Left kidney (tissue), 2 donors: ENCODE data around the gene TMEM187. TPM values are rescaled to one million over a fixed set of nuclear protein-coding genes. Genes with fewer than 3 reads are reported as not detected.

Experiments
- DNase-seq: peaks from one replicate; pipeline ENCODE4 v3.0.0-alpha.2; 2013
- polyA plus RNA-seq: library from polyadenylated mRNA; unstranded; fragments of 120-200 nt; gene quantifications from one replicate; pipeline ENCODE4 v1.2.1, GENCODE V29; 2013; ENCODE audit not compliant: insufficient read length

The TMEM187 gene
- polyA plus RNA-seq, 1 donor: 5.2 TPM

DNA sequence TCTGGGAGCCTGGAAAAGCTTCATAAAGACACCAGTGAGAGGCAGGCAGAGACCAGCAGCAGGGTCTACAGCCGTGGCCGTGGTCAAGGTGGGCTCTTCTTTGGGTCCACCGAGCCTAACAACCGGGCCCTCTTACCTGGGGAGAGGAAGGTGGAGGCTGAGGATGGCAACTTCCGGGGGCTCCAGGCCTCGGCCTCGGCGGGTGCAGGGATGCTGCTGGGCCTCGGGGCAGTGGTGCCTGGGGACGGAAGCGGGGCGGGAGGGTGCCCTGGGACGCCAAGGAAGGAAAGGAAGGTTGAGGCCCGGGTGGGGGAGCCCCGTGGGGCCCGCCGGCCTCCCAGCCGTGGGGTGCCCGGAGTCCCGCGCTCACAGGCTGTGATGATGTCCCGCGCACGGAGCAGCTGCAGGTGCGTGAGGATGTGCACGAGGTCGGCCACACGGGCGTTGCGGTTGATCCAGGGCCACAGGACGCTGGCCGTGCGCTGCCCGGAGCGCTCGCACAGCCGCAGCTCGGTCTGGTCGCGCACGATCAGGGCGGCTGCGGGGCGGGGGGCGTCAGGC, 46.6 kb downstream of the TMEM187 start:
- no peak for DNase-seq

- DNase-seq: no peak
Measured at GRCh38 chrX:154019633-154020528, 47.3 kb downstream of the TMEM187 start, which contains the start of gene IRAK1. TSS of gene IRAK1 (minus strand) at chrX:154019902. CDS start at chrX:154019812, 90 bp downstream.

DNA sequence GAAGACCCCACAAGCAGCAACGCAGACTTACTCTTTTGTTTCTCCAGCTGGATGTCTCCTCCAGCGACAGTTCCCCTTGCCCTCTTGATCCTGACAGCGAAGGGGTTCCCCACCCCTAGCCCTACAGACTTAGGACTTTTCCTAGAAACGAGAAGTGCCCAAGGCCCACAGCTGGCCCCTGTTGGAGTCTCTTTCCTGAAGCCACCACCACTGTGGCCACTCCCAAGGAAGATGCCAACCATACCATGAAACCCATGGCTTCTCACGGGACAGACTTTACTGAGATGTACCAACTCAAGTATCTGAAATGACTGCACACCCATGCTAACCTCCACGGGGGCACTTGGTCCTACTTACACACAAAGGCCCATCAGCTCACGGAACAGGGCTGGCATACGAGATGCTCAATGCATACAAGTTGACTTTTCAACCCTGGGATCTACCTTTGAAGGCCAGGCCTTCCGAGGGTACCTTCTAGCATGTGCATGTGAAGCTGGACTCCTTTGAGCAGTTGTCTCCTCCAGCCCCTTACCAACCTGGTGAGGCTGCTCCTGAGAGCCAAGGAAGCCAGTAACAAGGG, 48.1 kb downstream of the TMEM187 start:
- no peak for DNase-seq

DNA sequence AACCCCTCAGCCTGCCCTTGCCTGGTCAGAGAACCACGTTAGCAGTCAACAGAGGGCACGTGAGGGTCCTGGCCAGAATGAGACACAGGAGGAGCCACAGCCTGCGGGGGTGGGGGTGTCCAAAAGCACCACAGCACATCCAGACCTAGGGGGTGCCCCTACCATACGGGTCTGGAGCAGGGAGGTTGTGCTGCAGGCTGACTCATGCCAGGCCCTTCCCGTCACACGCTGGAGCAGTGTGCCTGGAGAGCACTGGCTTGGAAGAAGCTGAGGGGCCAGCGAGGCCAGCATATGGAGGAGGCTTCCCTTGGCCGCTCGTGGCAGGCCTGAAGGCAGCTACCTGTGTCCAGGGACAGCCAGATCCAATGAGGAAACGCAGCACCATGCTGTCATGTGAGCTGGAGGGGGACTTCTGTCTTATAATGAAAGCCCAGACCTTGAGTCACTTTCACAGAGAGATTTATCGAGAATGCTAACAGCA, 48.6 kb downstream of the TMEM187 start:
- DNase-seq: no peak

GRCh38 chrX:154022108-154022507, 49.6 kb downstream of the TMEM187 start:
- DNase-seq: no peak

- DNase-seq: no peak
Measured at GRCh38 chrX:154023276-154024000, 50.9 kb downstream of the TMEM187 start.

- DNase-seq: no peak
Measured at GRCh38 chrX:154024271-154024670, 51.7 kb downstream of the TMEM187 start.

DNA sequence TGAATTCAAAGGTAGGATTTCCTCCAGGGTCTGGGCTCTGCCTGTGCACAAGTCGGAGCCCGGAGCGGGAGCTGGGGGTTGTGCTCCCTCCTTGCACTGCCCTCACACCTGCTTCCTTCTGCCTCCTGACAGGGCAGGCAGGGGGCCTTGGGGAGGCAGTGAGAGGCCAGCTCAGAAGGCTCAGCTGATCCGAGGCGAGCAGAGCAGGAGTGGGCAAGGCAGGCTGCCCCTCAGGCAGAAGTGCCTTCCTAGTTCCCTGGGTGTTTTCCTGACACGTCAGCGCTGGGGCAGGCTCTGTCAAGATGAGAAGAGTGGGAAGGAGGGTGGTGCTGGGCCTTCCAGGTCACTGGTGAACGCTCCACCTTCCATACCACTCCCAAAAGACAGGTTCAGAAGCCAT, 52.7 kb downstream of the TMEM187 start:
- no peak for DNase-seq

DNA sequence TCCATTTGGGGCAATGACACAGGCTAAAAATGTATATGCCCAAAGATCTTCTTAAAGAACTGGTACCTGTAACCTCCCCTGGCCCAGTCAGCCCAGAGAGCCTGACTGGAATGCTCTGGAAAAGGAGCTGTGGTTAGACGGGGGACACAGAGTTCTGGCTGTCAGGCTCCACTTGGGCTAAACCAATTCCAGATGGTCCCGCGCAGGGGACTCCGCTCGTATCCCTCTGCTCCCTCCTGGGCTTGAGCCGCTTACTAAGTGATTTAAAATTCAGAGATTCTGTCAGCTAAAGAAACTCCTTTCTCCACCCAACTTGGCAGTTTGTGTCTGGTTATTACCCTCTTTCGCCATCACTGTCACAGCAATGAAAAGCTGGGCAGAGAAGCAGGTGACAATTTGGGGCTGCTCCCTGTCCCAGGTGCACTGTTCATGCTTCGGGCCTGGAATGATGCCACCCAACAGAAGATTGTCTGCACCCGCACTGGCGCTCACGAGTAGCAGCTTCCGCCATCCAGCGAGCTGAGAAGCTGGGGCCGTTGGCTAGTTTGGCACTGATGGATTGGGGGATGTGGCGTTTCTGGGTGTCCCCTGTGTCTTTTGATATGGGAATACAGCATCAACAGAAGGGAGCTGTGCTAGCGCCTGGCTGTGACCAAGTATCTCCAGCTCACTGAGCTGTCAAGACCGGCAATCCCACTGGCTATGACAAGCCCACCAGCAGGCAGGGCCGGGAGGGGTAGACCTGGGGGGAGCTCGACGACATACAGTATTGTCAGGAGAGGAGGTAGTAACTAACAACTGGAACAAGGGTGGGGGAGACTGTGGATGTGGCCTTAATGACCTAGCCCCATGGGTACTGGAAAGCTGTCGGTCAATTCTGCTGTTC, 53.8 kb downstream of the TMEM187 start:
- no peak for DNase-seq

GRCh38 chrX:154027022-154027402, 54.5 kb downstream of the TMEM187 start:
- no peak for DNase-seq

DNA sequence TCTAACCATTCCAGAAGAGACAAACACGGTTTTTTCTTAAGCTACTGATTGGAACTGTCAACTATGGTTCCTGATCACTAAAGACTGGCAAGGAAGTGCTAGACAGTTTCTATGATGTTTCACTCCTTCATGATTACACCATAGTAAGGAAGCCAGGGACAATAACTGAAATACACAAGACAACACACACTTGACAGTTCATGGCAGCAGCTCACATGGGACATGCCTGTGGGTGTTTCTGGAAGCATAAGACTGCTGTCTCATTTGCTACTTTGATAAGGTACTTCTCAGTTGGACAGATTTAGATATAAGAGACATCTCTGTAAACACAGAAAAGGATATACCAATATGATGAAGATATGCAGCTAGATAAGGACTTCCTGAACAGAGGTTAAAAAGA, 55.4 kb downstream of the TMEM187 start:
- no peak for DNase-seq

DNA sequence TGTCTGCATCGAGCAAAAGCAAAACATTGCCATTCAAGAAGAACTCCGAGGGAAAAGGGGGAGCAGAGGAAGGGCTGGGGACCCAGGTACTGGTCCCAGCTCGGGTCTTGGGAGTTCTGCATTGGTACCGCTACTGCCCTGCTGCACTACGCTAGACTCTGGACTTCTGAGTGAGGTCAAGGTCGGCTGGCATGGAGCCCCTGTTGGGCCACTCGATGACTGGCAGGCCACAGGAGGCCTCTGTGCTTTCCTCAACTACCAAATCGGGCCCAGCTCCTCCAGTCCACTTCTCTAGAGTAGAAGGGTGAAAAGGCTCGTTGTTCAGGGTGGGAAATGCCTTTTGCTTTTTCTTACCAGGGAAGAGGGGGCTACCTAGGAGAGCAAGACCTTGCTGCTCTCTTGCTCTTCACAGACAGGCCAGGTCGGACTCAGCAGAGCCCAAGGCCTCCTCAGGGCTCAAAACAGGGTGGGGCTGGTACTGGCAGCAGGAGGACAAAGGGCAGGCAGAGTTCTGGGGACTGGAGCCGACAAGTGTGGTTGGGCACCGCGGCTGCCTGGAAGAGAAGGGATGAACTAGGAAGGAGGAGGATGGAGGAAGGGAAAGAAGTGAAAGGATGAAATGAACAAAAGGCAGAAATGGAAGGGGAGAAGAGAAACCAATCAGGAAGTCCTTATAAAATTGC, 56.1 kb downstream of the TMEM187 start:
- no peak for DNase-seq

- DNase-seq: no peak
Measured at GRCh38 chrX:154029439-154029838, 56.9 kb downstream of the TMEM187 start.

DNA sequence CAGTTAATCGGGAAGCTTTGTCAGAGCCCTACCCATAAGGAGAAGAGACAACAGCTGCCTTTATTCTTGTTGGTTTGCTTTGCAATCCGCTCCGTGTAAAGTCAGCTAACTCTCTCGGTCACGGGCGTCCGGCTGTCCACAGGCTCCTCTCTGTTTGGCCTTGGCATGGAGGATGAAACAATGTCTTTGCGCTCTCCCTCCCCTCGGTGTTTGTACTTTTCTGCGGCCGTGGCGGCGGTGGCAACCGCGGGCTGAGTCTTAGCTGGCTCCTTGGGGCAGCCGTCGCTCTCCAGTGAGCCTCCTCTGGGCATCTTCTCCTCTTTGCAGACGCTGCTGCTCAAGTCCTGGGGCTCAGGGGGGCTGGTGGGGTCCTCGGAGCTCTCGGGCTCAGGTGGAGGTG, 57.7 kb downstream of the TMEM187 start:
- no peak for DNase-seq

- no peak for DNase-seq
Measured at GRCh38 chrX:154030715-154031305, 58.3 kb downstream of the TMEM187 start.

GRCh38 chrX:154032160-154032559, 59.6 kb downstream of the TMEM187 start:
- DNase-seq: no peak

GRCh38 chrX:154032653-154033052, 60.1 kb downstream of the TMEM187 start:
- no peak for DNase-seq
